Measurements from ENCODE around the gene PILRA.
"Not testable (repeated sequence)": the region's sequence is repeated elsewhere in the genome, so short reads cannot be mapped to it uniquely, and the experiment has no call there.

GRCh38 chr7:100344560-100345287 lies 28.6 kb upstream of the PILRA start:
- TF ChIP-seq CTCF (IDR thresholded peaks at IDR 0.05), result peak; percentile 92
- TF ChIP-seq ZFX (IDR thresholded peaks at IDR 0.05; ENCODE audit: borderline replicate concordance), result not testable (repeated sequence)

Data from 22Rv1 (cell line).